HepG2 (cell line): ENCODE data around the gene IFI35. TPM values are rescaled to one million over a fixed set of nuclear protein-coding genes. Genes with fewer than 3 reads are reported as not detected.

ENCODE experiments used
- ARID5B ChIP-seq: IDR thresholded peaks from 2 replicates; pipeline ENCODE4 v1.4.0; 2020; ENCODE audit warnings: mild to moderate bottlenecking, missing genetic modification reagents
- CEBPB ChIP-seq: IDR thresholded peaks from 2 replicates; pipeline ENCODE4 v1.6.1; 2011; ENCODE audit warnings: low read depth, low read length, improper control_type of control experiment, borderline replicate concordance
- FOSL2 ChIP-seq: sonication (generic); formaldehyde crosslinking; IDR thresholded peaks from 2 replicates; pipeline ENCODE4 v1.4.0; 2020; ENCODE audit warnings: missing genetic modification reagents
- KLF16 ChIP-seq, 2 experiments: sonication (generic) in 1 of 2; formaldehyde crosslinking in 1 of 2; IDR thresholded peaks; 2 replicates each; pipeline versions ENCODE4 v1.6.1 to v1.8.0; 2016 to 2023; ENCODE audit warnings: missing genetic modification reagents in 2 of 2, missing compliant biosample characterization in 1 of 2
- NONO ChIP-seq, 2 experiments: fragments of 450-650 bp in 1 of 2; sonication (generic) in 1 of 2; formaldehyde crosslinking in 1 of 2; IDR thresholded peaks in 1 of 2; conservative IDR thresholded peaks in 1 of 2; 2 replicates each; pipeline versions ENCODE4 v1.6.1 to v1.8.0; 2017 to 2022; ENCODE audit warnings: mild to moderate bottlenecking in 1 of 2, missing genetic modification reagents in 1 of 2, moderate library complexity in 1 of 2
- NR0B2 ChIP-seq: sonication (generic); formaldehyde crosslinking; IDR thresholded peaks from 2 replicates; pipeline ENCODE4 v1.4.0; 2020; ENCODE audit warnings: mild to moderate bottlenecking, missing genetic modification reagents
- SAP130 ChIP-seq: IDR thresholded peaks from 2 replicates; pipeline ENCODE4 v1.6.1; 2016; ENCODE audit warnings: low read depth
- THAP7 ChIP-seq: sonication (generic); formaldehyde crosslinking; IDR thresholded peaks from 2 replicates; pipeline ENCODE4 v1.8.1; 2023; ENCODE audit warnings: mild to moderate bottlenecking, missing genetic modification reagents
- ZBTB25 ChIP-seq: IDR thresholded peaks from 2 replicates; pipeline ENCODE4 v1.6.1; 2018; ENCODE audit warnings: missing genetic modification reagents
- ZEB1 ChIP-seq: IDR thresholded peaks from 2 replicates; pipeline ENCODE4 v1.6.1; 2012; ENCODE audit warnings: mild to moderate bottlenecking, low read depth, inconsistent platforms; ENCODE audit not compliant: insufficient replicate concordance
- ZFY ChIP-seq: sonication (generic); formaldehyde crosslinking; IDR thresholded peaks from 2 replicates; pipeline ENCODE4 v1.4.0; 2020; ENCODE audit warnings: missing genetic modification reagents
- ZNF12 ChIP-seq: sonication (generic); formaldehyde crosslinking; IDR thresholded peaks from 2 replicates; pipeline ENCODE4 v1.5.0; 2020; ENCODE audit warnings: missing genetic modification reagents
- ZNF414 ChIP-seq: sonication (generic); formaldehyde crosslinking; IDR thresholded peaks from 2 replicates; pipeline ENCODE4 v1.5.0; 2020; ENCODE audit warnings: missing genetic modification reagents
- ZNF710 ChIP-seq: sonication (generic); formaldehyde crosslinking; IDR thresholded peaks from 2 replicates; pipeline ENCODE4 v1.5.0; 2020; ENCODE audit warnings: mild to moderate bottlenecking, missing genetic modification reagents, borderline replicate concordance
- ZNF749 ChIP-seq: sonication (generic); formaldehyde crosslinking; IDR thresholded peaks from 2 replicates; pipeline ENCODE4 v1.8.0; 2022; ENCODE audit warnings: mild to moderate bottlenecking, missing genetic modification reagents, moderate library complexity, borderline replicate concordance
- ZNF766 ChIP-seq: sonication (generic); formaldehyde crosslinking; IDR thresholded peaks from 2 replicates; pipeline ENCODE4 v1.5.0; 2020; ENCODE audit warnings: missing genetic modification reagents, borderline replicate concordance
- polyA plus RNA-seq, 8 experiments: library from polyadenylated mRNA; depleted of rRNA in 3 of 8; stranded (reverse) in 7 of 8; unstranded in 1 of 8; fragments of >200 nt; fragmentation: Illumina TruSeq in 4 of 8; extraction: Trizol in 4 of 8; gene quantifications; 2 replicates each; pipeline versions ENCODE4 v1.2.1 to v1.2.3, GENCODE V29; 2011 to 2016; ENCODE audit warnings: low read depth in 4 of 8, missing spikeins in 1 of 8, mixed read lengths in 1 of 8; ENCODE audit not compliant: insufficient read depth in 1 of 8
- total RNA-seq, 5 experiments: library from RNA; depleted of rRNA; stranded (reverse); fragments of >200 nt; fragmentation: Illumina TruSeq; extraction: Trizol; gene quantifications; 2 replicates each; pipeline ENCODE4 v1.2.3, GENCODE V29; 2016; ENCODE audit warnings: low read depth in 1 of 5

IFI35 gene
- total and polyA plus RNA-seq, 2 of the 13 experiments (the other 11 are each of a cell fraction or from before 2014, with no cell fraction given): 28.9 to 38.1 TPM

- 0 out of 2 replicates have a peak, but pooled peaks have one; percentile 7 for TF ChIP-seq ZNF12 (CRISPR knock-in tag)
- no peak; the same call in 1 of the 2 replicates for TF ChIP-seq ZBTB25 (CRISPR knock-in tag)
- no peak for TF ChIP-seq ZNF766 (CRISPR knock-in tag)
- no peak for TF ChIP-seq ZNF749
- TF ChIP-seq ZEB1: no peak
- peak in 1 of 2 experiments; percentile 69; a peak in 1 of 4 replicates for TF ChIP-seq KLF16 (CRISPR knock-in tag; IDR thresholded peaks at IDR 0.05)
- TF ChIP-seq THAP7: peak; percentile 12; the same call in 1 of the 2 replicates
- TF ChIP-seq CEBPB: peak; percentile 31; the same call in 1 of the 2 replicates
- peak; percentile 89 for TF ChIP-seq FOSL2 (CRISPR knock-in tag)
- peak; percentile 29; the same call in 1 of the 2 replicates for TF ChIP-seq NR0B2 (CRISPR knock-in tag)
- peak; percentile 40; the same call in 1 of the 2 replicates for TF ChIP-seq SAP130 (CRISPR knock-in tag)
- peak; percentile 61 for TF ChIP-seq ARID5B (CRISPR knock-in tag)
- 0 out of 2 replicates have a peak, but pooled peaks have one; percentile 47 for TF ChIP-seq ZNF710 (CRISPR knock-in tag)
- no peak for TF ChIP-seq NONO (IDR thresholded peaks at IDR 0.05)
- no peak for TF ChIP-seq NONO (CRISPR knock-in tag; conservative IDR thresholded peaks at IDR 0.05)
- no peak for TF ChIP-seq ZFY (CRISPR knock-in tag)
- TF ChIP-seq ZNF414: peak; percentile 85
These were observed 14.5 kb downstream of the IFI35 start (continued) for GRCh38 chr17:43020789-43021740.
